Activated T-helper 17 cell treated with anti-CD3 and anti-CD28 coated beads, Interleukin-2, amount 50 U/mL, for 72 hours (primary cell): ENCODE measurements around the gene IMP4. TPM values are rescaled to one million over a fixed set of nuclear protein-coding genes. Genes with fewer than 3 reads are reported as not detected.

Experiments
- ATAC-seq: fragments of 150-1000 bp; cut with Tn5 transposase; replicated peaks from 2 replicates; pipeline ENCODE4 v1.10.0; 2021; ENCODE audit warnings: mild to moderate bottlenecking, moderate library complexity
- H3K27ac Mint-ChIP-seq: one replicate; pipeline ENCODE4 v1.8.0; 2022; ENCODE audit warnings: mixed read lengths
- H3K27me3 Mint-ChIP-seq: one replicate; pipeline ENCODE4 v1.8.0; 2022; ENCODE audit warnings: mixed read lengths
- H3K36me3 Mint-ChIP-seq: one replicate; pipeline ENCODE4 v1.8.0; 2022; ENCODE audit warnings: low read depth, mild to moderate bottlenecking, mixed read lengths
- H3K4me1 Mint-ChIP-seq: one replicate; pipeline ENCODE4 v1.8.0; 2022; ENCODE audit warnings: mixed read lengths
- H3K4me3 Mint-ChIP-seq: one replicate; pipeline ENCODE4 v1.8.0; 2022; ENCODE audit warnings: mild to moderate bottlenecking, mixed read lengths
- H3K9me3 Mint-ChIP-seq: one replicate; pipeline ENCODE4 v1.8.0; 2022; ENCODE audit warnings: mixed read lengths
- total RNA-seq, 2 donors: library from RNA; stranded (reverse); gene quantifications; one replicate each; pipeline ENCODE4 v1.2.3, GENCODE V29; 2022

The IMP4 gene
- total RNA-seq, 2 donors from 2014 or later = 79.8 to 134 TPM

GRCh38 chr2:130357864-130358263 lies 15.2 kb downstream of the IMP4 start:
- Mint-ChIP-seq H3K27ac (no peak overlapping the region), H3K9me3 (peaks cover 4% of the 10 kb centered on the region), H3K27me3 (no peaks in the 10 kb centered on the region), H3K36me3 (no peaks in the 10 kb centered on the region), H3K4me1 (peaks cover 10% of the 10 kb centered on the region), H3K4me3 (no peak overlapping the region)
- no peak for ATAC-seq

GRCh38 chr2:130358420-130359350 lies 16.0 kb downstream of the IMP4 start:
- no peak for ATAC-seq
- Mint-ChIP-seq H3K4me3 (no peak overlapping the region), H3K27ac (no peak overlapping the region), H3K27me3 (no peaks in the 10 kb centered on the region), H3K4me1 (peaks cover 10% of the 10 kb centered on the region), H3K36me3 (no peaks in the 10 kb centered on the region), H3K9me3 (peaks cover 4% of the 10 kb centered on the region)

DNA sequence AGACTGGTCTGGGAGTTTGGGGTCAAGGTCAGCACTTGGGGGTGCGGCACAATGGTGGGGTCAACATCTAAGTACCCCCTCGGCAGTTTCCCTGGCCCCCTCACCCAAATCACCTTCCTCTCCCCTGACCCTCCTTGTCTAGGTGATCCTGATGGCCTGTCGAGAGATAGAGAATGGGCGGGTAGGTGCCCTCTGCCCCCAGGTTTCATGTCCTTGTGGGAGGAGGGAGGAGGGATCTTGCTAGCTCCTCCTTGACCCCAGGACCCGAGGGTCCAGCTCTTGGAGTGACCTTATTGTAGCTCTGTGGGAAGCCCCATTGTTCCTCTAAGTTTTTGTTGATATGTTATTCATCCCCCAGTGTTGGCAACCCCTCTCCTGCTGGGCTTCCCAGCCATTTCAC lies 16.8 kb downstream of the IMP4 start:
- Mint-ChIP-seq H3K27ac (no peak overlapping the region), H3K36me3 (no peaks in the 10 kb centered on the region), H3K27me3 (no peaks in the 10 kb centered on the region), H3K9me3 (peaks cover 4% of the 10 kb centered on the region), H3K4me3 (no peak overlapping the region), H3K4me1 (peaks cover 10% of the 10 kb centered on the region)
- ATAC-seq = no peak

- no peaks in the 10 kb centered on the region for H3K36me3 Mint-ChIP-seq
- H3K9me3 Mint-ChIP-seq = peaks cover 4% of the 10 kb centered on the region
- peaks cover 10% of the 10 kb centered on the region for H3K4me1 Mint-ChIP-seq
- no peaks in the 10 kb centered on the region for H3K27me3 Mint-ChIP-seq
- H3K27ac Mint-ChIP-seq = no peak overlapping the region
- H3K4me3 Mint-ChIP-seq = no peak overlapping the region
- ATAC-seq = no peak
Observed at GRCh38 chr2:130363479-130363878, 20.8 kb downstream of the IMP4 start.

DNA sequence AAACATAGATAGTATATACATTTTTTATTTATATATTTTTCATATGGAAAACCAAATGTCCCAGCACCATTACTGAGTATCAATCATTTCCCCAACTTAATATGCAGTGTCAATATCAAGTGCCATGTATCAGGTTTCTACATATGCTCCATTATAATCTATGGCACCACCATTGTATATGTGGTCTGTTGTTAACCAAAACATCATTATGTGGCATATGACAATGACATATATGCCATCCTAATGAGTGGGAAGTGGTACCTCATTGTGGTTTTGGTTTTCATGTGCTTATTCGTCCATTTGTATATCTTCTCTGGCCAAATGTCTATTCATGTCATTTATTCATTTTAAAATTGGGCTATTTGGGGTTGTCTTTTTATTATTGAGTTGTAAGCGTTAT lies 22.4 kb downstream of the IMP4 start:
- Mint-ChIP-seq H3K27ac (no peak overlapping the region), H3K4me1 (peaks cover 9% of the 10 kb centered on the region), H3K36me3 (peaks cover 4% of the 10 kb centered on the region), H3K27me3 (no peaks in the 10 kb centered on the region), H3K4me3 (no peak overlapping the region), H3K9me3 (peaks cover 4% of the 10 kb centered on the region)
- ATAC-seq = no peak

- Mint-ChIP-seq H3K4me3 (no peak overlapping the region), H3K36me3 (peaks cover 13% of the 10 kb centered on the region), H3K27me3 (no peaks in the 10 kb centered on the region), H3K27ac (no peak overlapping the region), H3K4me1 (peaks cover 12% of the 10 kb centered on the region), H3K9me3 (no peaks in the 10 kb centered on the region)
- no peak for ATAC-seq
Observed at GRCh38 chr2:130365963-130366362, 23.3 kb downstream of the IMP4 start.

- H3K36me3 Mint-ChIP-seq = peaks cover 21% of the 10 kb centered on the region
- H3K27me3 Mint-ChIP-seq = no peaks in the 10 kb centered on the region
- H3K4me1 Mint-ChIP-seq = peaks cover 17% of the 10 kb centered on the region
- H3K9me3 Mint-ChIP-seq = no peaks in the 10 kb centered on the region
- H3K27ac Mint-ChIP-seq = no peak overlapping the region
- H3K4me3 Mint-ChIP-seq = no peak overlapping the region
- no peak for ATAC-seq
Observed at GRCh38 chr2:130366720-130367119, 24.0 kb downstream of the IMP4 start.

- no peaks in the 10 kb centered on the region for H3K27me3 Mint-ChIP-seq
- H3K27ac Mint-ChIP-seq = no peak overlapping the region
- H3K4me3 Mint-ChIP-seq = no peak overlapping the region
- no peak for ATAC-seq
- peaks cover 36% of the 10 kb centered on the region for H3K36me3 Mint-ChIP-seq
- peaks cover 26% of the 10 kb centered on the region for H3K4me1 Mint-ChIP-seq
- no peaks in the 10 kb centered on the region for H3K9me3 Mint-ChIP-seq
Observed at GRCh38 chr2:130368786-130369185, 26.1 kb downstream of the IMP4 start.

- H3K9me3 Mint-ChIP-seq = no peaks in the 10 kb centered on the region
- ATAC-seq = no peak
- H3K4me3 Mint-ChIP-seq = peak overlapping the region; percentile 95
- no peaks in the 10 kb centered on the region for H3K27me3 Mint-ChIP-seq
- peaks cover 28% of the 10 kb centered on the region for H3K4me1 Mint-ChIP-seq
- H3K27ac Mint-ChIP-seq = peak overlapping the region; percentile 99
- peaks cover 42% of the 10 kb centered on the region for H3K36me3 Mint-ChIP-seq
Observed at GRCh38 chr2:130369311-130369964, 26.7 kb downstream of the IMP4 start.

DNA sequence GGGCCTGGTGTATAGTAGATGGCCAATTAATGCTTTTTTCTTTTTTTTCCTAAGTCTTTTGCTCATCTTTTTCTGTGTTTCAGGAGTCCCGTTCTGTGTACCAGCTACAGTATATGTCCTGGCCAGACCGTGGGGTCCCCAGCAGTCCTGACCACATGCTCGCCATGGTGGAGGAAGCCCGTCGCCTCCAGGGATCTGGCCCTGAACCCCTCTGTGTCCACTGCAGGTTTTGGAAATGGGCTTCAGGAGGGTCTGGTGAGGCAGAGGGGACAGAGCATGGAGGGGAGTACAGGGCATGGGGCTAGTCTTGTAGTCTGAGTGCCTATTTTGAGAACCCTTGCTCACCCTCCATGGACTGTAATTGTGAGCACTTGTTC lies 27.3 kb downstream of the IMP4 start:
- H3K4me1 Mint-ChIP-seq = peaks cover 32% of the 10 kb centered on the region
- no peaks in the 10 kb centered on the region for H3K9me3 Mint-ChIP-seq
- H3K27me3 Mint-ChIP-seq = no peaks in the 10 kb centered on the region
- peak overlapping the region; percentile 99 for H3K27ac Mint-ChIP-seq
- no peak for ATAC-seq
- peak overlapping the region; percentile 95 for H3K4me3 Mint-ChIP-seq
- peaks cover 47% of the 10 kb centered on the region for H3K36me3 Mint-ChIP-seq

DNA sequence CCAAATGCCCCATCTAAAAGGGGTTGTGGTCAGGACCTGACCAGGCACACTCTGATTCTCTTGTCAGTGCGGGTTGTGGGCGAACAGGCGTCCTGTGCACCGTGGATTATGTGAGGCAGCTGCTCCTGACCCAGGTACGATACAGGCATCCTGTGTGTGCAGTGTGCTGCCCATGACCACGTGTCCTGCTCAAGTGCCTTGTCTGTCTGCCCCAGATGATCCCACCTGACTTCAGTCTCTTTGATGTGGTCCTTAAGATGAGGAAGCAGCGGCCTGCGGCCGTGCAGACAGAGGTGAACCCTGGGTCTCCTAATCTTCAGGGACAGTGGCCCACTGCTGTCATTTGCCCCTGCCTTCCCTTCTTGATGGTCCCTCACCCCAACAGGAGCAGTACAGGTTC lies 27.8 kb downstream of the IMP4 start:
- ATAC-seq = peak; percentile 58
- Mint-ChIP-seq H3K27me3 (no peaks in the 10 kb centered on the region), H3K4me1 (peaks cover 35% of the 10 kb centered on the region), H3K36me3 (peaks cover 52% of the 10 kb centered on the region), H3K9me3 (no peaks in the 10 kb centered on the region), H3K27ac (peak overlapping the region; percentile 99), H3K4me3 (peak overlapping the region; percentile 95)

- Mint-ChIP-seq H3K36me3 (peaks cover 61% of the 10 kb centered on the region), H3K27ac (peak overlapping the region; percentile 99), H3K9me3 (no peaks in the 10 kb centered on the region), H3K4me1 (peaks cover 46% of the 10 kb centered on the region), H3K27me3 (no peaks in the 10 kb centered on the region), H3K4me3 (peak overlapping the region; percentile 95)
- peak; percentile 41 for ATAC-seq
Observed at GRCh38 chr2:130371723-130372054, 29.0 kb downstream of the IMP4 start.

- Mint-ChIP-seq H3K9me3 (no peaks in the 10 kb centered on the region), H3K4me1 (peaks cover 52% of the 10 kb centered on the region), H3K27ac (peak overlapping the region; percentile 99), H3K4me3 (peak overlapping the region; percentile 95), H3K36me3 (peaks cover 61% of the 10 kb centered on the region), H3K27me3 (no peaks in the 10 kb centered on the region)
- ATAC-seq = peak; percentile 71
Observed at GRCh38 chr2:130372055-130372832, 29.5 kb downstream of the IMP4 start.
